ENCODE results near the gene POMT1.

Gene POMT1

DNA sequence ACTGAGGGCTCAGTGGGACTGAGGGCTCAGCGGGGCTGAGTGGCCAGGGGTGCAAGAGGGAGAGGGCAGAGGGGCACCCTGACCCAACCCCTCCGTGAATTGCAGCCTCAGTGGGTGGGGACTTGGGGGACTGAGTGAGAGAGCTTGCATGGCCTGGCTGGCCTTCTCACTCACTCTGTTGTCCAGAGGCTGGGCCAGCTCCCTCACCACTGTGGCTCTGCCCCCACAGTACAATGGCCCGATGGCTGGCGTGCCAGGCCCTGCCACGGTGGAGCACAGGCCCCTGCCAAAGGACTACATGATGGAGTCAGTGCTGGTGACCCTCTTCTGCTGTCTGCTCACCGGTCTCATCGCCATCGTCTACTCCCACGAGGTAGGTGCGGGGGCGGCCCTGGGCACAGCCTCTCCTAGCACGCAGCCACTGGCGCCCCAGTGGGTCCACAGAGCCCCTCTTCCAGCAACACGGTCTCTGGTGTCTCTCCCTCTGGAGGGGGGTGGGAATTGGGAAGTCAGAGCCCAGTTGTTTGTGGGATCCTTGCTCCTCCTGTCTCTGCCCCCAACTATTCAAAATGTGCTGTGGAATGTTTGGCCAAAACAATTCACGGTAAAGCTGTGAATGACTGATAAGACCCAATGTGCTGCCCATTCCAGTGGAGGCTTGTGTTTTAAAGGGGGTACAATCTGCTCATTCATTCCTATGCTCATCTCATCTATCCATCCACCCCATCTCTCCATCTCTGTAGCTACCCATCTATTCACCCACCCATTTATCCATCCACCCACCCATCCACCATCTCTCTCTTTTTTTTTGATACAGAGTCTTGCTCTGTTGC is 53.3 kb downstream of the POMT1 start:
- no peak for DNase-seq

DNA sequence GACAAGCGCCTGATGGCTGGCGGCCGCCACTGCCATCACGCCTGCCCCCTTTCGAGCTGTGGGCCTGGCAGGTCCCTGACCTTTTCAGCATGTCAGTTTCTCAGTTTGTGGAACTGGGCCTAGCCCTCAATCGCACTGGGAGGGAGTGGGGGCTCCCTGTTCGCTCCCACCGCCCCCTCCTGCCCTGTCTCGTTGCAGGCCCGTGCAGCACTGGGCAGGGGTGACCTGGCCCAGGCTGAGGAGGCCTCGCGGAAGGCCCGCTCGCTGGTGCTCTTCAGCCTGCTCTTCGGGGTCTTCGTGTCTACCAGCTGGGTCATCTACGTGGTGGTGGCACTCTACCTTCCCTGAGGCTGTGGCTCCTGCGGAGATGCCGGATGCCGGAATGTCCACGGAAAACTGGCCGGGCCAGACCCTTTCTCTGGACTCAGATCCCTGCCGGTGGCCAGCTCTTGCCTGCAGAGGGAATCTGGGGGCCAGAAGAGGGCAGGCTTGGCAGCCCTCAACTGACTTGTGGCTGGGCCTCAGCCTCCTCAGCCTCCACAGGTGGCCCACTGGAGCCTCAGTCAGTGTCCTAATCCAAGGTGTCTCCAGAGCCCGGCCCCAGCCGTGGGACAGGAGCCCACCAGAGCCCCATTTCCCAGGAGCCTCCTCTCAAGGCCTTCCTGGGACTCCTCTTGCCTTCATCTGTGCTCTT is 55.3 kb downstream of the POMT1 start:
- no peak for DNase-seq

DNA sequence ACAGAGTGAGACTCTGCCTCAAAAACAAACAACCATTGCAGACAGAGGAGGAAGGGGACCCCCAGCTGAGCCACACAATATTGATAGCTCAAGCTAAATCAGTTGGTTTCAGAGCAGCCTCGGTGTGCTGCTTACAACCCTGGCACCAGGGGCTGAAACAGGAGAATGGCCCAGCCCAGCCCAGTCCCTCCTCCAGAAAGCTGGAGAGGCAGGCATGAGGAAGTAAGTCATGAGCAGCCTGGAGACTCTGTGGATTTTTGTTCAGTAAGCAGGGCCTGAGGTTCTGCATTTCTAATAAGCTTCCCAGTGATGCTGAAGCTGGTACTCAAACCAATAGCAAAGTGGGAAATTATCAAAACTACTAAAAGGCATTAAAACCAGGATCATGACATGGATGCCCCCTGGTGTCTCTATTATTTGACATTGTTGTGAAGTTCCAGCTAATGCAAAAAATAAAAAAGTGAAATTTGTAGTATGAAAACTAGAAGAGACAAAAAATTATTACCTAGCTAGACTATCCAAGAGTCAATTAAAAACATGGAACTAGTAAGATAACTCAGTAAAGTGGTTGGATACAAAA is 56.8 kb downstream of the POMT1 start:
- DNase-seq: no peak

DNA sequence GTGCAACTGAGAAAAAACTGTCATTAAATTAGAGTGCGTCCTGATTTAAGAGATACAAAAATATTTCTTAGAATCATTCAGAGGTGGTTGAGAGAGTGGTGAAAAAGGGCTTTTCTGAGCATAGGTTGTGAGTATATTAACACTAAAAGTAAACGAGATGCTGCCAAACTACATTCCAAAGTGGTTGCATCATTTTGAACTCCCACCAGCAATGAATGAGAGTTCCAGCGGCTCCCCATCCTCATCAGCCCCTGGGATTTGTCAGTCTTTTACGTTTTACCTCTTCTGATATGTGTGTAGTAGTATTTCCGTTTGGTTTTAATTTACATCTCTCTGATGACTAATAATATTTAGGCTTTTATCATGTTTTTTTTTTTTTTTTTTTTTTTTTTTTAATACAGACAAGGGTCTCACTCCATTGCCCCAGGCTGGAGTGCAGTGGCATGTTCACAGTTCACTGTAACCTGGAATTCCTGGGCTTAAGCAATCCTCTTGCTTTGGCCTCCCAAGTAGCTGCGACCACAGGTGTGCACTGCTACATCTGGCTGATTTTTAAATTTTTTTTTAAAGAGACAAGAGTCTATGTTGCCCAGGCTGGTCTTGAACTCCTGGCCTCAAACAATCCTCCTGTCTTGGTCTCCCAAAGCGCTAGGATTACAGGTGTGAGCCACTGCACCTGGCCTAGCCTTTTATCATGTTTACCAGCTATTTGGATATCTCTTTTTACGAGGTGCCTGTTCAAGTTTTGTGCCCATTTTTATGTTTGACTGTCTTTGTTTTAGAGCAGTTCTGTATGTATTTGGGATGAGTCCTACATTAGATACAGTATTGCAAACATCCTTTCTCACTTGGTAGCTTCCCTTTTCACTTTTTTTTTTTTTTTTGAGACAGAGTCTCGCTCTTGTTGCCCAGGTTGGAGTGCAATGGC is 59.6 kb downstream of the POMT1 start:
- DNase-seq: no peak

DNA sequence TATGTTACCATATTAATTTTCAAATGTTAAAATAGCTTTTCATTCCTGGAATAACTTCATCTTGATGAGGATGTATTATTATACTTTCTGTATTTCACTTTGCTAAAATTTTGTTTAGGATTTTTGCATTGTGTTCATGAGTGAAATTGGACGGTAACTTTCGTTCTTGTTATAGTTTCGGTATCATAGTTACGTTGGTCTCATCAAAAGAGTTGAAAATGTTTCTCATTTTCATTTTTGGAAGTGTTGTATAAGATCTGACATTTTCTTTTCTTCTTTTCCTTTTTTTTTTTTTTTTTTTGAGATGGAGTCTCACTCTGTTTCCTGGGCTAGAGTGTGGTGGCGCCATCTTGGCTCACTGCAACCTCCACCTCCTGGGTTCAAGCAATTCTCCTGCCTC is 62.7 kb downstream of the POMT1 start:
- no peak for DNase-seq

DNA sequence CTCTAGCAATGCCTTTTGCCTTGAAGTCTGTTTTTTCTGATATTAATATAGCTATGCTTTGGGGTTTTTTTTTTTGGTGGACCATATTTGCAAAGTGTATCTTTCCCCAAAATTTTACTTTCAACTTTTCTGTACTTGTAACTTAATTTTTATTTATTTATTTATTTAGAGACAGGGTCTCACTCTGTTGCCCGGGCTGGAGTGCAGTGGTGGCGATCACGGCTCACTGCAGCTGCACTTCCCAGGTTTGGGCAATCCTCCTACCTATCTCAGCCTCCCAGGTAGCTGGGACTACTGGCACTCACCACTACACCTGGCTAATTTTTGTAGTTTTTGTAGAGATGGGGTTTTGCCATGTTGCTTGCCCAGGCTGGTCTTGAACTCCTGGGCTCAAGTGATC is 63.4 kb downstream of the POMT1 start:
- no peak for DNase-seq

DNA sequence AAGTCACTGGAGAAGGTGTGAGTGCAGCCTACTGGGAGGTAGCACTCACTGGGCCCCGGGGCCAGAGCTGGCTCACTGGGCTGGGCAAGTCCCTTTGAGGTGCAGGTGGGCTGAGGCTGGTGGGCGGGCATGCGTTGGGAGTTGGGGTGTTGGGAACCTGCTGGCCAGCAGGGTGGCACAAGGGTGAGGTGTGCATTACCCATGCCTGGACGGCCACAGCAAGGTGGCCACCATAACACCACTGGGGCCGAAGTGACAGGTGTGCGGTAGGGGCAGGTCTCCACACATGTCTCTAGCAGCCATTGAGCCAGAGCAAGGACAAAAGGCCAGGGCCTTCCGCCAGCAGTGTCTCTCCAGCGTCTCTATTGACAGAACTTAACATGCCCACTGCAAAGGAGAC is 65.2 kb downstream of the POMT1 start:
- no peak for DNase-seq
